SIG-M5 (cell line): ENCODE measurements around the gene XRCC6.
"Not testable (repeated sequence)": the region's sequence is repeated elsewhere in the genome, so short reads cannot be mapped to it uniquely, and the experiment has no call there.

ENCODE experiments used
- DNase-seq: peaks from one replicate; lab custom pipeline; 2025; lab: John Stamatoyannopoulos, UW

Gene XRCC6

GRCh38 chr22:41686890-41687289 is 65.8 kb downstream of the XRCC6 start:
- not testable (repeated sequence) for DNase-seq

GRCh38 chr22:41687901-41688364 is 66.8 kb downstream of the XRCC6 start:
- no peak for DNase-seq

- peak; percentile 56 for DNase-seq
These were observed 67.5 kb downstream of the XRCC6 start, which contains the start of gene SNU13 for GRCh38 chr22:41688365-41689211. TSS of gene SNU13 (minus strand) at chr22:41688867. CDS start at chr22:41688796, 71 bp downstream.

GRCh38 chr22:41690476-41690875 is 69.4 kb downstream of the XRCC6 start:
- no peak for DNase-seq

- no peak for DNase-seq
These were observed 74.1 kb downstream of the XRCC6 start for GRCh38 chr22:41695211-41695610.

- no peak for DNase-seq
These were observed 75.6 kb downstream of the XRCC6 start for GRCh38 chr22:41696703-41697102.

- DNase-seq = no peak
These were observed 76.2 kb downstream of the XRCC6 start for GRCh38 chr22:41697126-41697775.

GRCh38 chr22:41699264-41700107 is 78.4 kb downstream of the XRCC6 start, which contains the start of gene MEI1:
TSS of gene MEI1 (plus strand) at chr22:41699503. CDS start at chr22:41699539, 36 bp downstream.
- no peak for DNase-seq

- no peak for DNase-seq
These were observed 78.9 kb downstream of the XRCC6 start for GRCh38 chr22:41700108-41700364.

- DNase-seq = no peak
These were observed 81.7 kb downstream of the XRCC6 start for GRCh38 chr22:41702763-41703162.

GRCh38 chr22:41709341-41709740 is 88.2 kb downstream of the XRCC6 start:
- DNase-seq = no peak

- DNase-seq = no peak
These were observed 91.9 kb downstream of the XRCC6 start for GRCh38 chr22:41713004-41713403.
